ENCODE data around the gene GUCY1A1.

- no peak for TF ChIP-seq POLR2A (IDR thresholded peaks at IDR 0.05; ENCODE audit: low read length)
- TF ChIP-seq GATA1 (IDR thresholded peaks at IDR 0.05; ENCODE audit: low read depth, low read length), result no peak
These were observed 95.7 kb downstream of the GUCY1A1 start for GRCh38 chr4:155762334-155762733.
